Effector CD4-positive, alpha-beta T cell (primary cell): Measurements from ENCODE around the gene HTRA1.

Source experiments
- DNase-seq: peaks from one replicate; pipeline ENCODE4 v3.0.0-alpha.2; 2020

The HTRA1 gene

GRCh38 chr10:122521011-122521410 is 59.7 kb downstream of the HTRA1 start:
- DNase-seq: no peak

GRCh38 chr10:122524811-122525210 is 63.5 kb downstream of the HTRA1 start:
- no peak for DNase-seq

- DNase-seq: no peak
Observed at GRCh38 chr10:122525788-122526187, 64.4 kb downstream of the HTRA1 start.

- DNase-seq: no peak
Observed at GRCh38 chr10:122526892-122527291, 65.5 kb downstream of the HTRA1 start.

- DNase-seq: no peak
Observed at GRCh38 chr10:122530177-122530576, 68.8 kb downstream of the HTRA1 start.

GRCh38 chr10:122531261-122531660 is 69.9 kb downstream of the HTRA1 start:
- DNase-seq: no peak

GRCh38 chr10:122531939-122532338 is 70.6 kb downstream of the HTRA1 start:
- DNase-seq: no peak

- DNase-seq: no peak
Observed at GRCh38 chr10:122532601-122533296, 71.4 kb downstream of the HTRA1 start.

GRCh38 chr10:122537545-122537944 is 76.2 kb downstream of the HTRA1 start:
- no peak for DNase-seq

- DNase-seq: no peak
Observed at GRCh38 chr10:122541541-122542002, 80.2 kb downstream of the HTRA1 start.

GRCh38 chr10:122543676-122544445 is 82.5 kb downstream of the HTRA1 start:
- DNase-seq: no peak

GRCh38 chr10:122544493-122544892 is 83.1 kb downstream of the HTRA1 start:
- no peak for DNase-seq

GRCh38 chr10:122546242-122546641 is 84.9 kb downstream of the HTRA1 start:
- DNase-seq: no peak

GRCh38 chr10:122548407-122549085 is 87.2 kb downstream of the HTRA1 start:
- DNase-seq: no peak

- DNase-seq: no peak
Observed at GRCh38 chr10:122549636-122550035, 88.3 kb downstream of the HTRA1 start.

- no peak for DNase-seq
Observed at GRCh38 chr10:122550427-122550826, 89.1 kb downstream of the HTRA1 start.

GRCh38 chr10:122550983-122551382 is 89.6 kb downstream of the HTRA1 start:
- no peak for DNase-seq

GRCh38 chr10:122551450-122551849 is 90.1 kb downstream of the HTRA1 start:
- DNase-seq: peak; percentile 5

GRCh38 chr10:122553341-122553740 is 92.0 kb downstream of the HTRA1 start:
- DNase-seq: no peak

GRCh38 chr10:122554131-122555036 is 93.0 kb downstream of the HTRA1 start:
- DNase-seq: no peak

- DNase-seq: no peak
Observed at GRCh38 chr10:122555442-122555841, 94.1 kb downstream of the HTRA1 start.

- no peak for DNase-seq
Observed at GRCh38 chr10:122557516-122557915, 96.2 kb downstream of the HTRA1 start.

- DNase-seq: no peak
Observed at GRCh38 chr10:122558452-122558851, 97.1 kb downstream of the HTRA1 start.
